GOT3 (cell line): Measurements from ENCODE around the gene GDPD4.

Experiments
- DNase-seq: peaks from one replicate; lab custom pipeline; 2025; ENCODE audit warnings: mixed read lengths; lab: John Stamatoyannopoulos, UW

The GDPD4 gene

GRCh38 chr11:77236901-77237300 lies 64.6 kb downstream of the GDPD4 start:
- no peak for DNase-seq

- no peak for DNase-seq
These were observed 68.5 kb downstream of the GDPD4 start for GRCh38 chr11:77233011-77233410.

- no peak for DNase-seq
These were observed 69.2 kb downstream of the GDPD4 start for GRCh38 chr11:77232242-77232641.

GRCh38 chr11:77231800-77232199 lies 69.7 kb downstream of the GDPD4 start:
- no peak for DNase-seq

- no peak for DNase-seq
These were observed 70.4 kb downstream of the GDPD4 start for GRCh38 chr11:77230878-77231605.

- DNase-seq = no peak
These were observed 77.7 kb downstream of the GDPD4 start for GRCh38 chr11:77223797-77224196.

- no peak for DNase-seq
These were observed 84.3 kb downstream of the GDPD4 start for GRCh38 chr11:77217156-77217555.

GRCh38 chr11:77215106-77215505 lies 86.4 kb downstream of the GDPD4 start:
- no peak for DNase-seq

- DNase-seq = no peak
These were observed 86.9 kb downstream of the GDPD4 start for GRCh38 chr11:77214557-77214956.

- DNase-seq = no peak
These were observed 87.7 kb downstream of the GDPD4 start for GRCh38 chr11:77213589-77214428.

GRCh38 chr11:77213029-77213579 lies 88.4 kb downstream of the GDPD4 start:
- DNase-seq = no peak

GRCh38 chr11:77212314-77213007 lies 89.0 kb downstream of the GDPD4 start:
- no peak for DNase-seq

- no peak for DNase-seq
These were observed 89.8 kb downstream of the GDPD4 start for GRCh38 chr11:77211594-77212251.

GRCh38 chr11:77211040-77211451 lies 90.4 kb downstream of the GDPD4 start:
- DNase-seq = no peak

GRCh38 chr11:77209663-77210062 lies 91.8 kb downstream of the GDPD4 start:
- DNase-seq = no peak

- DNase-seq = no peak
These were observed 93.0 kb downstream of the GDPD4 start for GRCh38 chr11:77208535-77208934.

- DNase-seq = no peak
These were observed 93.7 kb downstream of the GDPD4 start for GRCh38 chr11:77207618-77208313.

GRCh38 chr11:77207019-77207485 lies 94.4 kb downstream of the GDPD4 start:
- no peak for DNase-seq

GRCh38 chr11:77206264-77207018 lies 95.0 kb downstream of the GDPD4 start:
- DNase-seq = no peak
